Osteocyte (in vitro differentiated cells): ENCODE data around the gene ADI1. TPM values are rescaled to one million over a fixed set of nuclear protein-coding genes. Genes with fewer than 3 reads are reported as not detected.

Experiments
- DNase-seq: peaks from one replicate; pipeline ENCODE4 v3.0.0; 2021; ENCODE audit warnings: mixed read lengths; ENCODE audit not compliant: unreplicated experiment; ENCODE audit errors: extremely low spot score
- H3K27ac Mint-ChIP-seq: one replicate; pipeline ENCODE4 v1.8.0; 2021; ENCODE audit warnings: mild to moderate bottlenecking, mixed read lengths; ENCODE audit not compliant: unreplicated experiment
- H3K27me3 Mint-ChIP-seq: one replicate; pipeline ENCODE4 v1.8.0; 2021; ENCODE audit warnings: mixed read lengths; ENCODE audit not compliant: unreplicated experiment
- H3K36me3 Mint-ChIP-seq: one replicate; pipeline ENCODE4 v1.8.0; 2021; ENCODE audit warnings: mixed read lengths; ENCODE audit not compliant: unreplicated experiment
- H3K4me1 Mint-ChIP-seq: one replicate; pipeline ENCODE4 v1.8.0; 2021; ENCODE audit warnings: mixed read lengths; ENCODE audit not compliant: unreplicated experiment
- H3K4me3 Mint-ChIP-seq: one replicate; pipeline ENCODE4 v1.8.0; 2021; ENCODE audit warnings: mild to moderate bottlenecking, moderate library complexity, mixed read lengths; ENCODE audit not compliant: unreplicated experiment
- H3K9me3 Mint-ChIP-seq: one replicate; pipeline ENCODE4 v1.8.0; 2021; ENCODE audit warnings: mixed read lengths; ENCODE audit not compliant: unreplicated experiment
- CTCF ChIP-seq: fragments of 200-600 bp; sonication (generic); IDR thresholded peaks from 2 replicates; pipeline ENCODE4 v1.5.0; 2021; ENCODE audit warnings: antibody characterized with exemption, mild to moderate bottlenecking, moderate library complexity
- total RNA-seq: library from RNA; stranded (reverse); gene quantifications from 2 replicates; pipeline ENCODE4 v1.2.1, GENCODE V29; 2021

The ADI1 gene
- total RNA-seq, 1 donor from 2014 or later, result 54.0 TPM

- peaks cover 32% of the 10 kb centered on the region for H3K36me3 Mint-ChIP-seq
- no peak overlapping the region for H3K4me3 Mint-ChIP-seq
- no peaks in the 10 kb centered on the region for H3K27me3 Mint-ChIP-seq
- no peak overlapping the region for H3K27ac Mint-ChIP-seq
- peak; percentile 56 for DNase-seq
- peaks cover 6% of the 10 kb centered on the region for H3K9me3 Mint-ChIP-seq
- no peaks in the 10 kb centered on the region for H3K4me1 Mint-ChIP-seq
- TF ChIP-seq CTCF, result no peak
Observed at GRCh38 chr2:3447789-3448317, 71.5 kb downstream of the ADI1 start.

Other genes with a start within 250 kb of the ADI1 start
- 19.0 and 19.9 TPM in 2 replicates for gene EIPR1, start 141.7 kb downstream of the ADI1 start, total RNA-seq
- gene TRAPPC12, start 139.8 kb downstream of the ADI1 start, total RNA-seq, result 89.2 and 89.7 TPM in 2 replicates
- 24.6 and 25.5 TPM in 2 replicates for gene RNASEH1, start 38.8 kb upstream of the ADI1 start, total RNA-seq
- gene RPS7, start 55.7 kb upstream of the ADI1 start, total RNA-seq, result 1,082 and 1,101 TPM in 2 replicates
- not detected in 2 replicates for gene COLEC11, start 75.6 kb upstream of the ADI1 start, total RNA-seq
- gene ALLC, start 138.7 kb upstream of the ADI1 start, total RNA-seq, result not detected in 2 replicates
- gene DCDC2C, start 184.0 kb upstream of the ADI1 start, total RNA-seq, result not detected in 2 replicates